Measurements from ENCODE around the gene ACTMAP. TPM values are rescaled to one million over a fixed set of nuclear protein-coding genes. Genes with fewer than 3 reads are reported as not detected.

ACTMAP gene
- total and polyA plus RNA-seq, 7 donors: 1.8 to 11.0 (median 5.3) TPM

DNA sequence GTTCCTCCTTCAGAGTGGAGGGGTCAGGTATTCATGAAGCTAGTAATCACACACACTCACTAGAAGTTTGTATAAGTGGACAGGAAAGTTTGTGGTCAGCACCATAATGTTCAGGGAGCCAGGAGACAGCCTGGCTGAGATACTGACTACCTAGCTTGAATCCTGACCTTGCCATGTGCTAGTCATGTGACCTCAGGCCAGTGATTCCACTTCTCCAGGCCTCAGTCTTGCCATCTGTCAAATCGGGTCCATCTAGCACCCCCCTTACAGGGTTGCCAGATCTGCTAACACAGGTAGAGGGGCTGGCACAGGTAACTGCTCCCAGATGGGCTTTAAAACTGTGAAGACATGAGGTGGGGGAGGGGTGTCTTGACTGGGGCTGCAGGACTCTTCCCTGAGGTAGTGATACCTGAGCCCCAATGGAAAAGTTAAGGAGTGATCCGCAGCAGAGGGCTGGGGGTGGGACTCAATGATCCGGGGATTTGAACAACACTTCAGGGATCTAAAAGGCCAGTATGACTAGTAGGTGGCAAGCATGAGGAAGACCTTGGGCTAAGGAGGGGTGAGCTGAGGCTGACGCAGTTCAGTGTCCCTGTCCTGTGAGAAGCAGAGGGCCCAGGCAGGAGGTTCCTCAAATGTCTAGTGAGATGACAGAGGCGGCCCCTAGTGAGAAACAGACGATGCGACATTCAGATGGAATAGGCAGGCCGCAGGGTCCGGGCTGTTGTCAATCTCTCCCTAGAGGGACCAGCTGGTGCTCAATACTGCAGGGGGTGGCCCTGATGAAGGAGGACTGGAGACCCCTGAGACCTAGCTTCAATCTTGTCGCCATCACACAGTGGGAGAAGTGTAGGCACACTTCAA lies 8.5 kb downstream of the ACTMAP start:
- Histone ChIP-seq H3K27ac (peak overlapping the region; percentile 45 to 67 (median 56)), H3K4me1 (peaks cover 0 to 16% (median 0%) of the 10 kb centered on the region in 4 donors), H3K4me3 (no peak overlapping the region), H3K36me3 (peaks cover 9 to 37% (median 27%) of the 10 kb centered on the region in 4 donors), H3K27me3 (no peaks in the 10 kb centered on the region), H3K9me3 (no peaks in the 10 kb centered on the region)
- WGBS, 2 donors: 92 to 93% methylated on average over 10 of the region's 10 CpGs
- DNase-seq: no peak
- intact Hi-C loops (cut with DNase I): no loop called here
- TF ChIP-seq, protein P1, sequence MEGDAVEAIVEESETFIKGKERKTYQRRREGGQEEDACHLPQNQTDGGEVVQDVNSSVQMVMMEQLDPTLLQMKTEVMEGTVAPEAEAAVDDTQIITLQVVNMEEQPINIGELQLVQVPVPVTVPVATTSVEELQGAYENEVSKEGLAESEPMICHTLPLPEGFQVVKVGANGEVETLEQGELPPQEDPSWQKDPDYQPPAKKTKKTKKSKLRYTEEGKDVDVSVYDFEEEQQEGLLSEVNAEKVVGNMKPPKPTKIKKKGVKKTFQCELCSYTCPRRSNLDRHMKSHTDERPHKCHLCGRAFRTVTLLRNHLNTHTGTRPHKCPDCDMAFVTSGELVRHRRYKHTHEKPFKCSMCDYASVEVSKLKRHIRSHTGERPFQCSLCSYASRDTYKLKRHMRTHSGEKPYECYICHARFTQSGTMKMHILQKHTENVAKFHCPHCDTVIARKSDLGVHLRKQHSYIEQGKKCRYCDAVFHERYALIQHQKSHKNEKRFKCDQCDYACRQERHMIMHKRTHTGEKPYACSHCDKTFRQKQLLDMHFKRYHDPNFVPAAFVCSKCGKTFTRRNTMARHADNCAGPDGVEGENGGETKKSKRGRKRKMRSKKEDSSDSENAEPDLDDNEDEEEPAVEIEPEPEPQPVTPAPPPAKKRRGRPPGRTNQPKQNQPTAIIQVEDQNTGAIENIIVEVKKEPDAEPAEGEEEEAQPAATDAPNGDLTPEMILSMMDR (IDR thresholded peaks at IDR 0.05): no peak
- TF ChIP-seq POLR2A (IDR thresholded peaks at IDR 0.05): no peak
- no peak for TF ChIP-seq POLR2AphosphoS5 (IDR thresholded peaks at IDR 0.05)
- TF ChIP-seq EP300 (IDR thresholded peaks at IDR 0.05): no peak

DNA sequence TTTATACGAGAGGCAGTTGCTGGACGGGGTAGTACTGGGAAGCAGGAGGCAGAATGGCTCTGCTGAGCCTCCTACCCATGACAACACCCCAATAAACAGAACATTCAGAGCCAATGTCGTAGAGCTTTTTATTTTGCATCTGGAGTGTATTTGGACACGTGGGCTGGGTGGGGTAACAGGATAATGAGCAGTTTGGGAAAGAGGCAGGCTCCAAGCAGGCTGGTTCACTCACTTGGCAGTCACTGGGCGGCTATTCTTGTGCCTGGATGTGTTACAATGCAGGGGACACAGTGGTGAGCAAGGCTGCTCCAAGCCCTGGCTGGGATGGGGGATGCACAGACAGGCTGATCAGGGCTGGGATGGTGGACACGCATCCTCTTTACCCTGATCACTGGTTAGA lies 9.5 kb downstream of the ACTMAP start:
- Histone ChIP-seq H3K4me3 (no peak overlapping the region), H3K27ac (peak overlapping the region; percentile 45 to 67 (median 56)), H3K9me3 (no peaks in the 10 kb centered on the region), H3K36me3 (peaks cover 17 to 47% (median 35%) of the 10 kb centered on the region in 4 donors), H3K27me3 (no peaks in the 10 kb centered on the region), H3K4me1 (peaks cover 0 to 16% (median 0%) of the 10 kb centered on the region in 4 donors)
- DNase-seq: peak; percentile 87
- WGBS, 2 donors: 71 to 75% methylated on average over 6 of the region's 6 CpGs
- TF ChIP-seq POLR2A (IDR thresholded peaks at IDR 0.05) (no peak), POLR2AphosphoS5 (IDR thresholded peaks at IDR 0.05) (peak; percentile 20 to 53 (median 38))
- intact Hi-C loops (cut with DNase I): no loop called here

DNA sequence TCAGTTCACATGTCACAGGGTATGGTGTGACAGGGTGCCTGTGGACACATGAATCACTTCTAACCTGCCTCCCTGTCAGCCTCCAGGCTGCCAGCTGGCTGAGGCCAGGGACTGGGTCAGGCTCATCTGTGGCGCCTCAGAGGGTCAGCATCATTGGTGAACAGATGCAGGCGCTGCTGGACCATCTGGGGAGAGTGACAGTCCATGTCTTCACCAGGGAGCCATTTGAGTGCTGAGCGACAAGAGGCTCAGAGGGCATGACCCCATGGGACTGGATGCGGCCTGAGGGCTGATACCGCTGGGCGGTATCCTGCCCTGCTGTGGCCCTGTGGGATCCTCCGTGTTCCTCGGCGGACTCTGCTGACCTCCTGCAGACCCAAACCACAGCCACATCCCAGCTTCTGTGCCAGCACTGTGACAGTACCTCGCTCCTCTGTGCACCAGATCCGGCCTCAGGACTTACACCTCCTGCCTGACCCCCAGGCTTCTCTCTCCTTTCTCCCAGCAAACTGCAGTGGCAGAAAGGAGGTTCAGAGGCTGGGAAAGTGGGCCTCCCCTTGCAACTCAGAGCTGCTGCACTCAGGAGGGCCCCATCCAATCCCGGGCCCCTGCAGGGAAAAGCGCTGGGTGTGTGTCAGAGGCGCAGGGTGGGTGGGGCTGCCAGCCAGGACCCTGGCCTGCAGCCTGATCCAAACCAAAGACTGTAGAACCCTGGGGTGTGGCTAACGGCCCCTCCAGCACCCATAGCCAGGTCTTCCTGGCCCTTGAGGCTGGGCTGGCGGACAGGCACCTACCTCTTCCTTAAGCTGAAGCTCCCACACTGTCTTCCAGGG lies 10.2 kb downstream of the ACTMAP start:
- Histone ChIP-seq H3K27me3 (no peaks in the 10 kb centered on the region), H3K27ac (peak overlapping the region; percentile 45 to 67 (median 56)), H3K4me3 (peak overlapping the region in 2 of 4 donors; percentile 9 to 12), H3K9me3 (no peaks in the 10 kb centered on the region), H3K36me3 (peaks cover 24 to 53% (median 42%) of the 10 kb centered on the region in 4 donors), H3K4me1 (peaks cover 0 to 16% (median 0%) of the 10 kb centered on the region in 4 donors)
- no peak for TF ChIP-seq EP300 (IDR thresholded peaks at IDR 0.05)
- TF ChIP-seq, protein P1 (IDR thresholded peaks at IDR 0.05): no peak
- TF ChIP-seq POLR2A (IDR thresholded peaks at IDR 0.05): no peak
- TF ChIP-seq POLR2AphosphoS5 (IDR thresholded peaks at IDR 0.05): no peak
- WGBS, 2 donors: 85 to 86% methylated on average over 16 of the region's 16 CpGs
- no peak for DNase-seq
- intact Hi-C loops (cut with DNase I): no loop called here

GRCh38 chr19:40739030-40739839 lies 11.0 kb downstream of the ACTMAP start:
- intact Hi-C loops (cut with DNase I): no loop called here
- Histone ChIP-seq H3K27ac (peak overlapping the region; percentile 45 to 67 (median 56)), H3K4me1 (peaks cover 0 to 16% (median 0%) of the 10 kb centered on the region in 4 donors), H3K4me3 (no peak overlapping the region), H3K27me3 (no peaks in the 10 kb centered on the region), H3K9me3 (no peaks in the 10 kb centered on the region), H3K36me3 (peaks cover 25 to 62% (median 49%) of the 10 kb centered on the region in 4 donors)
- TF ChIP-seq EP300 (IDR thresholded peaks at IDR 0.05) (no peak), POLR2AphosphoS5 (IDR thresholded peaks at IDR 0.05) (no peak), POLR2A (IDR thresholded peaks at IDR 0.05) (no peak)
- TF ChIP-seq, protein P1 (IDR thresholded peaks at IDR 0.05): no peak
- WGBS, 2 donors: 83 to 88% methylated on average over 22 of the region's 22 CpGs
- no peak for DNase-seq

All from sigmoid colon (tissue), 7 donors.